ENCODE measurements around the gene FBXO10.
"Not testable (repeated sequence)": the region's sequence is repeated elsewhere in the genome, so short reads cannot be mapped to it uniquely, and the experiment has no call there.

The FBXO10 gene

GRCh38 chr9:37575921-37576721 is at the start of gene FBXO10:
FBXO10 (minus strand) TSS chr9:37576380; CDS start chr9:37541768, 34,612 bp downstream.
- peak; percentile 11 to 25 for DNase-seq (ENCODE audit: extremely low read depth in 1 of 2, low read depth in 1 of 2)

- no peak for DNase-seq (ENCODE audit: extremely low read depth in 1 of 2, low read depth in 1 of 2)
Observed at GRCh38 chr9:37625758-37626147, 49.6 kb upstream of the FBXO10 start.

- no peak for DNase-seq (ENCODE audit: extremely low read depth in 1 of 2, low read depth in 1 of 2)
Observed at GRCh38 chr9:37625036-37625757, 49.0 kb upstream of the FBXO10 start.

DNA sequence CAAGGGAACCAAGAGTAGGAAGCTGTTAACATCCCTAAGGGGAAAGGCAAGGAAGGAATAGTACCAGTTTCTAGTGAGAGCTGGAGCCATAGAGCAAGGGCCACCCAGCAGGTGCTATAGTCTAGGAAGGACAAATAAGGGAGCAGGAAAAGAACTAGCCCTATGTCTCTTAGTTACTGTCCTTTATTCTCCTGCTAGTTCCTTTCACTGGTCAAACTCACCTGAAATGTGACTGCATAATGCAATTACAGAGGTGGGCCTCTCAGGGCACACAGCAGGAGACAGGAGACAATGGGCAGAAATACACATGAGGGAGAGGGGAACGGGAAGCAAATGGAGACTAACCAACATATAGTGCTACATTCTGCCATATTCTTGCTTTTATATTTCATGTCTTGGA is 47.9 kb upstream of the FBXO10 start:
- DNase-seq (ENCODE audit: extremely low read depth in 1 of 2, low read depth in 1 of 2), result no peak

- DNase-seq (ENCODE audit: extremely low read depth in 1 of 2, low read depth in 1 of 2), result no peak
Observed at GRCh38 chr9:37623267-37623666, 47.1 kb upstream of the FBXO10 start.

DNA sequence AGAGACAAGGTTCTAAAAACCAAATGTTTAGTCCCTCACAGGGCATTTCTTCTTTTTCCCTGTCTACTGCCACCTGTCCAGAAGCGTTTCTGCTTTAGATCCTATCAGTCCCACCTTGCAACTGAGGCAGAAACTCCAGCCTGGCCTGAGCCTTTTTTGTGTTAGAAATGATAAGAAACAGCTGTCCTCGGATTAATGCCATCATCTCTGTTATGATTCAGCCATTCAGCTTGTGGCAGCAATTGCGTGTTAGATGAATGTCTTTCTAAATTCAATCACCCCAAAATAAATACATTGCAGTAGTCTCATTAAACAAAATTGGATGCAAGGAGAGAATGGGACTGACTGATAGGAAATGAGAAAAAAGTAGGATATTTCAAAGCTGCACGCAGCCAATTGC is 46.3 kb upstream of the FBXO10 start:
- DNase-seq (ENCODE audit: extremely low read depth in 1 of 2, low read depth in 1 of 2), result no peak

- DNase-seq (ENCODE audit: extremely low read depth in 1 of 2, low read depth in 1 of 2), result no peak
Observed at GRCh38 chr9:37621273-37622121, 45.3 kb upstream of the FBXO10 start.

DNA sequence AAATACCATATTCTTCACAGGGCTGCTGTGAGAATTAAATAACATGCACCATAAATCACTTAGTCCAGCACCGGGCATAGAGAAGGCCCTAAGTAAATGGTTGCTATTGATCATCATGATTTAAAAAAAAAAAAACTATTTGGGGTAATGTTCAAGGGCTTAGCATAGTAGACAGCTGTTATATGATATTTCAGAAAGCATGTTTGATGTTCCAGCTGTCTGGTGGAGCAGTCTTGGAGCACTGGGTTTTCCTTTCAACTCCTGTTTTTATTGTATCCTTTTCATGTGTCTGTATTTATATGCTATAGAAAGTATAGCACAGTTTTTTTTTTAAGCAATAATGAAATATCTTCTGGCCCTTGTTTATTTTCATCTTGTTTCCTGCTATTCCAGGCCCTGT is 44.2 kb upstream of the FBXO10 start:
- no peak for DNase-seq (ENCODE audit: extremely low read depth in 1 of 2, low read depth in 1 of 2)

GRCh38 chr9:37619806-37620205 is 43.6 kb upstream of the FBXO10 start:
- DNase-seq (ENCODE audit: extremely low read depth in 1 of 2, low read depth in 1 of 2), result no peak

- DNase-seq (ENCODE audit: extremely low read depth in 1 of 2, low read depth in 1 of 2), result no peak
Observed at GRCh38 chr9:37618817-37619216, 42.6 kb upstream of the FBXO10 start.

- DNase-seq (ENCODE audit: extremely low read depth in 1 of 2, low read depth in 1 of 2), result no peak
Observed at GRCh38 chr9:37617832-37618231, 41.7 kb upstream of the FBXO10 start.

GRCh38 chr9:37617161-37617560 is 41.0 kb upstream of the FBXO10 start:
- no peak for DNase-seq (ENCODE audit: extremely low read depth in 1 of 2, low read depth in 1 of 2)

DNA sequence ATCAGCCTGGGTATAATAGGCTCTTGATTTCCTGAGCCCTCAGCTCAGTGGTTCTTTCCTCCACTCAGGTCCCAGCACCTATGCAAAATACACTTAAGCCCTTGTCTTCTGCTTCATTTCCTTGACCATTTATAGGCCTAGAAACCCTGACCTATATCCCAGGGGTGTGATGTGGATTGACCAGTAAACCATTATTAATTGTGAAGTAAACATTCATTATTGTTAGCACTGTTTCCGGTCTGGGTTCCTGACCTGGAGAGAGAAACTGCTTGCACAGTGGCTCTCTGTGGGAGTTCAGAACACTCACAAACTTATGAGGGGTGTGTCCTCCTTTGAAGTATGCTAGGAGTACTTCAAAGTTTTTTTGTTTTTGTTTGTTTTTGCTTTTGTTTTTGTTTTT is 35.8 kb upstream of the FBXO10 start:
- no peak for DNase-seq (ENCODE audit: extremely low read depth in 1 of 2, low read depth in 1 of 2)

- no peak for DNase-seq (ENCODE audit: extremely low read depth in 1 of 2, low read depth in 1 of 2)
Observed at GRCh38 chr9:37611014-37611413, 34.8 kb upstream of the FBXO10 start.

DNA sequence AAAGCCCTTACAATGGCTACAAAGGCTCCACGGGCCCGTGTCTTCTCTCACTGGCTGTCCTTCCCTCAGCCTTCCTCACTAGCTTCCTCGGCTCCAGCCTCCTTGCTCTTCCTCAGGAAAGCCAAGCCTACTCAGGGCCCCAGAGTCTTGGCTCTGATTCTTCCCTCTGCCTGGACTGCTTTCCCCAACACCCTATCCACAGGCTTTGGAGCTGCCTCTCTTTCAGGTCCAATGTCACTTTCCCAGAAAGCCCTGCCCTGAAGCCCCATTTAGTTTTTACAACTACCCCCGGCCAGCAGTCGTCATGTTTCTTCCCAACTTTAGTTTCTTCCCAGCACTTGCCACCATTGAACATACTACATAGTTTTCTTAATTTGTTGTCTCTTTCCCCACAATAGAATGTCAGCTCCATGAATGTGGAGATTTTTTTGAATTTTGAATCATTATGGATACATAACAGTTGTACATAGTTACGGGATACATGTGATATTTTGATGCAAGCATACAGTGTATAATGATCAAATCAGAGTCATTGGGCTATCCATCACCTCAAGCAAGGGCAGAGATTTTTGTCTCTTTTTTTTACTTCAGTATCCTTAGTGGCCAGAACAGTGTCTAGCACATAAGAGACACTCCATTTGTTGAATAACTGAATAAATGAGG is 33.7 kb upstream of the FBXO10 start:
- no peak for DNase-seq (ENCODE audit: extremely low read depth in 1 of 2, low read depth in 1 of 2)

DNA sequence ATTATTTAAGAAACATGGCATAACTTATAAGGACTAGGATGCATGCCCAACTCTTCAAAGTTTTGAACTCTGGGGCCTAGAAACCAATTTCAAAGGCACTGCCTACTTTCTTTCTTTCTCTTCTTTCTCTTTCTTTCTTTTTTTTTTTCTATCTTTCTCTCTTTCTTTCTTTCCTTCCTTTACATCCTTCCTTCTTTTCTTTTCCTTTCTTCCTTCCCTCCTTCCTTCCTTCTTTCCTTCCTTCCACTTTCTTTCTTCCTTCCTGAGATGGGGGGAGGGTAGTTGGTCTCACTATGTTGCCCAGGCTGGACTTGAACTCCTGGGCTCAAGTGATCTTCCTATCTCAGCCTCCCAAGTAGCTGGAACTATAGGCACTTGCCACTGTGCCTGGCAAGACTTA is 32.1 kb upstream of the FBXO10 start:
- no peak for DNase-seq (ENCODE audit: extremely low read depth in 1 of 2, low read depth in 1 of 2)

GRCh38 chr9:37604296-37604695 is 28.1 kb upstream of the FBXO10 start:
- no peak for DNase-seq (ENCODE audit: extremely low read depth in 1 of 2, low read depth in 1 of 2)

- no peak for DNase-seq (ENCODE audit: extremely low read depth in 1 of 2, low read depth in 1 of 2)
Observed at GRCh38 chr9:37602817-37603216, 26.6 kb upstream of the FBXO10 start.

- DNase-seq (ENCODE audit: extremely low read depth in 1 of 2, low read depth in 1 of 2), result not testable (repeated sequence)
Observed at GRCh38 chr9:37602061-37602460, 25.9 kb upstream of the FBXO10 start.

- no peak for DNase-seq (ENCODE audit: extremely low read depth in 1 of 2, low read depth in 1 of 2)
Observed at GRCh38 chr9:37596504-37596903, 20.3 kb upstream of the FBXO10 start.

DNA sequence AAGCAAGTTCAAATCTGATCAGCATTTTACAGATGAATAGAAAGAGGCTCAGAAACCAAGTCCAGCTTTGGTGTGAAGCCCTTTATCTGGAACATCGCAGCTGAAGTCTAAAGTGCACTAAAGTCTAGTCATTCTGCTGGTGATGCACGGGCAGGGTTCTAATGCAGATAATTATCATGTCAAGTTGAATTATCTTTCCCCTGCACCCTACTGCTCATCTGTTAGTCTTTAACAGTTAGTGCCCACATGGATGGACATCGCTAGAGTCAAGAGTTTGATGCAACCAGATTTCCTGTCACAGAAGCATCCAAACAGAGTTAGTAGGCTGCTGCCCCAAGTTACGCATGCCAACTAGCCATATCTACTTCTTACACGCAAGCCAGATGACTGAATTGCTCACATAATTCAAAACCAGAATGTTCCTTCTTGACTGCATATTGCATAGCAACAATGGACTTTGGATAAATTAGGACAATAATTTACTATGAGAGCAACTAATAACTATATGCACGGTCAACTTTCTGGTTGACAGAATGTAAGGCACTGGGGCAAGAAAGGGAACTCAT is 17.8 kb upstream of the FBXO10 start:
- no peak for DNase-seq (ENCODE audit: extremely low read depth in 1 of 2, low read depth in 1 of 2)
